Activated naive CD4-positive, alpha-beta T cell treated with anti-CD3 and anti-CD28 coated beads, Interleukin-2, amount 10 ng/mL, durations not matched to agents 7 days and 5 days (primary cell): ENCODE measurements around the gene JCAD.

Experiments used
- CTCF ChIA-PET: fragments of 350-600 bp; sonication (Branson Sonifier 250); formaldehyde crosslinking; loops from one replicate; lab custom pipeline; 2021; ENCODE audit warnings: antibody characterized with exemption; lab: Charles Lee
- DNase-seq: peaks from one replicate; pipeline ENCODE4 v3.0.0-alpha.2; 2020
- H3K27ac Mint-ChIP-seq: one replicate; pipeline ENCODE4 v1.8.0; 2021; ENCODE audit warnings: mild to moderate bottlenecking, moderate library complexity, mixed read lengths
- H3K27me3 Mint-ChIP-seq: one replicate; pipeline ENCODE4 v1.8.0; 2021; ENCODE audit warnings: mild to moderate bottlenecking, mixed read lengths
- H3K36me3 Mint-ChIP-seq: one replicate; pipeline ENCODE4 v1.8.0; 2021; ENCODE audit warnings: mixed read lengths
- H3K4me1 Mint-ChIP-seq: one replicate; pipeline ENCODE4 v1.8.0; 2021; ENCODE audit warnings: mixed read lengths
- H3K4me3 Mint-ChIP-seq: one replicate; pipeline ENCODE4 v1.8.0; 2021; ENCODE audit warnings: mild to moderate bottlenecking, moderate library complexity, mixed read lengths
- H3K9me3 Mint-ChIP-seq: one replicate; pipeline ENCODE4 v1.8.0; 2021; ENCODE audit warnings: mixed read lengths

The JCAD gene

GRCh38 chr10:30083934-30084333 is 24.5 kb upstream of the JCAD start:
- no peak for DNase-seq
- CTCF ChIA-PET: no interaction called here

GRCh38 chr10:30081182-30081581 is 21.8 kb upstream of the JCAD start:
- no peak overlapping the region for H3K27ac Mint-ChIP-seq
- no peaks in the 10 kb centered on the region for H3K36me3 Mint-ChIP-seq
- no peak for DNase-seq
- no peak overlapping the region for H3K4me3 Mint-ChIP-seq
- H3K27me3 Mint-ChIP-seq: peaks cover 45% of the 10 kb centered on the region
- H3K9me3 Mint-ChIP-seq: no peaks in the 10 kb centered on the region
- CTCF ChIA-PET: no interaction called here
- no peaks in the 10 kb centered on the region for H3K4me1 Mint-ChIP-seq

More at GRCh38 chr10:30083934-30084333, 24.5 kb upstream of the JCAD start:
- no peaks in the 10 kb centered on the region for H3K36me3 Mint-ChIP-seq
- no peak overlapping the region for H3K4me3 Mint-ChIP-seq
- no peaks in the 10 kb centered on the region for H3K4me1 Mint-ChIP-seq
- H3K27me3 Mint-ChIP-seq: peaks cover 43% of the 10 kb centered on the region
- H3K9me3 Mint-ChIP-seq: no peaks in the 10 kb centered on the region
- no peak overlapping the region for H3K27ac Mint-ChIP-seq

GRCh38 chr10:30080161-30080560 is 20.8 kb upstream of the JCAD start:
- no peaks in the 10 kb centered on the region for H3K9me3 Mint-ChIP-seq
- H3K4me1 Mint-ChIP-seq: no peaks in the 10 kb centered on the region
- H3K4me3 Mint-ChIP-seq: no peak overlapping the region
- peaks cover 41% of the 10 kb centered on the region for H3K27me3 Mint-ChIP-seq
- no peaks in the 10 kb centered on the region for H3K36me3 Mint-ChIP-seq
- H3K27ac Mint-ChIP-seq: no peak overlapping the region
- CTCF ChIA-PET: no interaction called here
- DNase-seq: no peak

- H3K36me3 Mint-ChIP-seq: no peaks in the 10 kb centered on the region
- H3K4me3 Mint-ChIP-seq: no peak overlapping the region
- H3K27ac Mint-ChIP-seq: no peak overlapping the region
- peaks cover 44% of the 10 kb centered on the region for H3K27me3 Mint-ChIP-seq
- no peaks in the 10 kb centered on the region for H3K9me3 Mint-ChIP-seq
- CTCF ChIA-PET: no interaction called here
- no peak for DNase-seq
- no peaks in the 10 kb centered on the region for H3K4me1 Mint-ChIP-seq
Observed at GRCh38 chr10:30079408-30079807, 20.0 kb upstream of the JCAD start.

GRCh38 chr10:30075481-30075880 is 16.1 kb upstream of the JCAD start:
- DNase-seq: no peak
- no peaks in the 10 kb centered on the region for H3K9me3 Mint-ChIP-seq
- H3K27ac Mint-ChIP-seq: no peak overlapping the region
- CTCF ChIA-PET: interaction anchor here (0.7 to 1.4 kb wide), 3 partner anchors 26 to 165 kb away, joined by 3 to 4 read pairs (median 3); no protein-coding TSS in a partner anchor
- peaks cover 41% of the 10 kb centered on the region for H3K27me3 Mint-ChIP-seq
- H3K4me3 Mint-ChIP-seq: no peak overlapping the region
- no peaks in the 10 kb centered on the region for H3K36me3 Mint-ChIP-seq
- no peaks in the 10 kb centered on the region for H3K4me1 Mint-ChIP-seq

GRCh38 chr10:30074933-30075332 is 15.5 kb upstream of the JCAD start:
- Mint-ChIP-seq H3K9me3 (no peaks in the 10 kb centered on the region), H3K4me3 (no peak overlapping the region), H3K27ac (no peak overlapping the region), H3K27me3 (peaks cover 39% of the 10 kb centered on the region), H3K36me3 (no peaks in the 10 kb centered on the region), H3K4me1 (no peaks in the 10 kb centered on the region)
- CTCF ChIA-PET: interaction anchor here (0.7 to 1.0 kb wide), 2 partner anchors 27 to 166 kb away, joined by 3 read pairs; no protein-coding TSS in a partner anchor
- DNase-seq: no peak

- Mint-ChIP-seq H3K9me3 (no peaks in the 10 kb centered on the region), H3K4me3 (no peak overlapping the region), H3K27ac (no peak overlapping the region), H3K36me3 (no peaks in the 10 kb centered on the region), H3K4me1 (no peaks in the 10 kb centered on the region), H3K27me3 (peaks cover 39% of the 10 kb centered on the region)
- DNase-seq: no peak
- CTCF ChIA-PET: no interaction called here
Observed at GRCh38 chr10:30074090-30074489, 14.7 kb upstream of the JCAD start.

- H3K4me1 Mint-ChIP-seq: no peaks in the 10 kb centered on the region
- H3K36me3 Mint-ChIP-seq: no peaks in the 10 kb centered on the region
- no peak overlapping the region for H3K27ac Mint-ChIP-seq
- H3K27me3 Mint-ChIP-seq: peaks cover 38% of the 10 kb centered on the region
- no peaks in the 10 kb centered on the region for H3K9me3 Mint-ChIP-seq
- CTCF ChIA-PET: no interaction called here
- DNase-seq: no peak
- H3K4me3 Mint-ChIP-seq: no peak overlapping the region
Observed at GRCh38 chr10:30073767-30074060, 14.3 kb upstream of the JCAD start.

- CTCF ChIA-PET: no interaction called here
- Mint-ChIP-seq H3K27ac (no peak overlapping the region), H3K9me3 (no peaks in the 10 kb centered on the region), H3K4me3 (no peak overlapping the region), H3K36me3 (no peaks in the 10 kb centered on the region), H3K27me3 (peaks cover 35% of the 10 kb centered on the region), H3K4me1 (no peaks in the 10 kb centered on the region)
- DNase-seq: no peak
Observed at GRCh38 chr10:30073045-30073766, 13.8 kb upstream of the JCAD start.

GRCh38 chr10:30072068-30072467 is 12.7 kb upstream of the JCAD start:
- H3K9me3 Mint-ChIP-seq: no peaks in the 10 kb centered on the region
- no peak overlapping the region for H3K27ac Mint-ChIP-seq
- H3K4me1 Mint-ChIP-seq: no peaks in the 10 kb centered on the region
- no peaks in the 10 kb centered on the region for H3K36me3 Mint-ChIP-seq
- no peak overlapping the region for H3K4me3 Mint-ChIP-seq
- CTCF ChIA-PET: no interaction called here
- peaks cover 32% of the 10 kb centered on the region for H3K27me3 Mint-ChIP-seq
- DNase-seq: no peak

- DNase-seq: no peak
- Mint-ChIP-seq H3K36me3 (no peaks in the 10 kb centered on the region), H3K27me3 (peaks cover 28% of the 10 kb centered on the region), H3K27ac (no peak overlapping the region), H3K4me1 (no peaks in the 10 kb centered on the region), H3K4me3 (no peak overlapping the region), H3K9me3 (no peaks in the 10 kb centered on the region)
- CTCF ChIA-PET: no interaction called here
Observed at GRCh38 chr10:30070001-30070685, 10.8 kb upstream of the JCAD start.

- Mint-ChIP-seq H3K9me3 (no peaks in the 10 kb centered on the region), H3K27ac (no peak overlapping the region), H3K36me3 (no peaks in the 10 kb centered on the region), H3K4me3 (no peak overlapping the region), H3K27me3 (peaks cover 34% of the 10 kb centered on the region), H3K4me1 (no peaks in the 10 kb centered on the region)
- DNase-seq: no peak
- CTCF ChIA-PET: no interaction called here
Observed at GRCh38 chr10:30068492-30069223, 9.3 kb upstream of the JCAD start.

GRCh38 chr10:30063099-30063498 is 3.7 kb upstream of the JCAD start:
- Mint-ChIP-seq H3K36me3 (no peaks in the 10 kb centered on the region), H3K4me3 (no peak overlapping the region), H3K4me1 (peaks cover 7% of the 10 kb centered on the region), H3K27ac (no peak overlapping the region), H3K27me3 (peaks cover 65% of the 10 kb centered on the region), H3K9me3 (no peaks in the 10 kb centered on the region)
- DNase-seq: no peak
- CTCF ChIA-PET: no interaction called here

GRCh38 chr10:30062582-30062981 is 3.2 kb upstream of the JCAD start:
- CTCF ChIA-PET: no interaction called here
- Mint-ChIP-seq H3K4me3 (no peak overlapping the region), H3K36me3 (no peaks in the 10 kb centered on the region), H3K4me1 (peaks cover 7% of the 10 kb centered on the region), H3K27ac (no peak overlapping the region), H3K9me3 (no peaks in the 10 kb centered on the region), H3K27me3 (peaks cover 70% of the 10 kb centered on the region)
- no peak for DNase-seq

GRCh38 chr10:30062090-30062489 is 2.7 kb upstream of the JCAD start:
- H3K27ac Mint-ChIP-seq: no peak overlapping the region
- no peak for DNase-seq
- H3K9me3 Mint-ChIP-seq: no peaks in the 10 kb centered on the region
- H3K36me3 Mint-ChIP-seq: no peaks in the 10 kb centered on the region
- H3K27me3 Mint-ChIP-seq: peaks cover 75% of the 10 kb centered on the region
- H3K4me1 Mint-ChIP-seq: peaks cover 7% of the 10 kb centered on the region
- CTCF ChIA-PET: no interaction called here
- no peak overlapping the region for H3K4me3 Mint-ChIP-seq
